Transverse colon (tissue), 4 donors: ENCODE data around the gene ELAVL1. TPM values are rescaled to one million over a fixed set of nuclear protein-coding genes. Genes with fewer than 3 reads are reported as not detected.

Experiments
- DNase-seq: peaks from one replicate; pipeline ENCODE4 v3.0.0-alpha.2; 2019
- H3K27ac ChIP-seq, 4 donors: fragments of 200-600 bp; sonication (generic); 2 replicates each; pipeline ENCODE4 v1.5.1; 2016 to 2018; ENCODE audit warnings: inconsistent platforms in 4 of 4
- H3K27me3 ChIP-seq: fragments of 200-600 bp; sonication (generic); 2 replicates; pipeline ENCODE4 v1.5.1; 2017; ENCODE audit warnings: inconsistent platforms
- H3K36me3 ChIP-seq, 4 donors: fragments of 200-600 bp; sonication (generic); 2 replicates each; pipeline ENCODE4 v1.5.1; 2017 to 2019; ENCODE audit warnings: inconsistent platforms in 4 of 4
- H3K4me1 ChIP-seq, 4 donors: fragments of 200-600 bp; sonication (generic); 2 replicates each; pipeline ENCODE4 v1.5.1; 2017 to 2020; ENCODE audit warnings: inconsistent platforms in 4 of 4
- H3K4me3 ChIP-seq, 4 donors: fragments of 200-600 bp; sonication (generic); 1 replicate in 1 of 4; 2 replicates in 3 of 4; pipeline versions ENCODE4 v1.5.1 to v1.6.1; 2017 to 2019; ENCODE audit warnings: inconsistent platforms in 4 of 4
- H3K9me3 ChIP-seq, 2 donors: fragments of 200-600 bp; sonication (generic); 2 replicates each; pipeline ENCODE4 v1.5.1; 2017 to 2019; ENCODE audit warnings: inconsistent platforms in 2 of 2
- EP300 ChIP-seq: sonication (generic); formaldehyde crosslinking; IDR thresholded peaks from one replicate; pipeline ENCODE4 v1.6.1; 2017; ENCODE audit warnings: antibody characterized with exemption, low read depth
- POLR2A ChIP-seq: fragments of 450-650 bp; IDR thresholded peaks from one replicate; pipeline ENCODE4 v1.6.1; 2016; ENCODE audit warnings: antibody characterized with exemption, mild to moderate bottlenecking, moderate library complexity
- POLR2AphosphoS5 ChIP-seq, 3 donors: sonication (generic); formaldehyde crosslinking; IDR thresholded peaks; one replicate each; pipeline ENCODE4 v1.6.1; 2016; ENCODE audit warnings: antibody characterized with exemption in 3 of 3
- WGBS, 2 donors: methylation state at CpG; one replicate each; pipeline ENCODE4 v1.1.5; 2018; ENCODE audit warnings: low coverage in 1 of 2; 5-methylcytosine and 5-hydroxymethylcytosine counted together
- in situ Hi-C, 4 donors: fragments of 200-750 bp; cut with MboI; loops; one replicate each; pipeline versions ENCODE4 v1.15.0 to v1.15.1; 2017; ENCODE audit warnings: low sequenced_read_pairs in 3 of 4, low pct_ligation_motif_present in 1 of 4, low pct_unique_long_range_greater_than_20kb in 1 of 4
- intact Hi-C: fragments of 100-400 bp; cut with DNase I; formaldehyde crosslinking; loops from one replicate; pipeline ENCODE4 v1.15.1; 2023; ENCODE audit warnings: low total_unique reads
- total RNA-seq, 4 donors: library from RNA; depleted of rRNA; stranded (reverse); fragments of >200 nt; gene quantifications; one replicate each; pipeline ENCODE4 v1.1.0, GENCODE V29; 2016
- TF ChIP-seq, protein P1 (sequence below), 5 experiments: fragments of 200-600 bp in 3 of 5; fragments of 450-650 bp in 2 of 5; sonication (generic) in 3 of 5; IDR thresholded peaks; 1 replicate in 2 of 5; 2 replicates in 3 of 5; pipeline ENCODE4 v1.5.1; 2016 to 2017; ENCODE audit warnings: antibody characterized with exemption in 5 of 5, inconsistent platforms in 3 of 5, mild to moderate bottlenecking in 2 of 5, moderate library complexity in 1 of 5

Gene ELAVL1
- total RNA-seq, 4 donors from 2014 or later = 11.9 to 101 (median 22.4) TPM

- TF ChIP-seq, protein P1, sequence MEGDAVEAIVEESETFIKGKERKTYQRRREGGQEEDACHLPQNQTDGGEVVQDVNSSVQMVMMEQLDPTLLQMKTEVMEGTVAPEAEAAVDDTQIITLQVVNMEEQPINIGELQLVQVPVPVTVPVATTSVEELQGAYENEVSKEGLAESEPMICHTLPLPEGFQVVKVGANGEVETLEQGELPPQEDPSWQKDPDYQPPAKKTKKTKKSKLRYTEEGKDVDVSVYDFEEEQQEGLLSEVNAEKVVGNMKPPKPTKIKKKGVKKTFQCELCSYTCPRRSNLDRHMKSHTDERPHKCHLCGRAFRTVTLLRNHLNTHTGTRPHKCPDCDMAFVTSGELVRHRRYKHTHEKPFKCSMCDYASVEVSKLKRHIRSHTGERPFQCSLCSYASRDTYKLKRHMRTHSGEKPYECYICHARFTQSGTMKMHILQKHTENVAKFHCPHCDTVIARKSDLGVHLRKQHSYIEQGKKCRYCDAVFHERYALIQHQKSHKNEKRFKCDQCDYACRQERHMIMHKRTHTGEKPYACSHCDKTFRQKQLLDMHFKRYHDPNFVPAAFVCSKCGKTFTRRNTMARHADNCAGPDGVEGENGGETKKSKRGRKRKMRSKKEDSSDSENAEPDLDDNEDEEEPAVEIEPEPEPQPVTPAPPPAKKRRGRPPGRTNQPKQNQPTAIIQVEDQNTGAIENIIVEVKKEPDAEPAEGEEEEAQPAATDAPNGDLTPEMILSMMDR (IDR thresholded peaks at IDR 0.05) = no peak
- TF ChIP-seq POLR2AphosphoS5 (IDR thresholded peaks at IDR 0.05) (no peak), POLR2A (no peak), EP300 (no peak)
- Histone ChIP-seq H3K4me1 (no peaks in the 10 kb centered on the region), H3K4me3 (no peak overlapping the region), H3K9me3 (no peaks in the 10 kb centered on the region), H3K36me3 (peaks cover 0 to 35% (median 5%) of the 10 kb centered on the region in 4 donors), H3K27me3 (no peaks in the 10 kb centered on the region), H3K27ac (no peak overlapping the region)
- intact Hi-C loops (loop anchor here (10.0 kb wide), 1 partner anchor 296 kb away; no protein-coding TSS in a partner anchor), in situ Hi-C loops (loop anchor here in 1 of 4 donors (25.0 kb wide), 1 partner anchor 278 kb away; no protein-coding TSS in a partner anchor)
- no peak for DNase-seq
- 69% methylated on average over 6 of the region's 6 CpGs for WGBS, 2 donors
Observed at GRCh38 chr19:7959211-7959610, 46.2 kb downstream of the ELAVL1 start.

DNA sequence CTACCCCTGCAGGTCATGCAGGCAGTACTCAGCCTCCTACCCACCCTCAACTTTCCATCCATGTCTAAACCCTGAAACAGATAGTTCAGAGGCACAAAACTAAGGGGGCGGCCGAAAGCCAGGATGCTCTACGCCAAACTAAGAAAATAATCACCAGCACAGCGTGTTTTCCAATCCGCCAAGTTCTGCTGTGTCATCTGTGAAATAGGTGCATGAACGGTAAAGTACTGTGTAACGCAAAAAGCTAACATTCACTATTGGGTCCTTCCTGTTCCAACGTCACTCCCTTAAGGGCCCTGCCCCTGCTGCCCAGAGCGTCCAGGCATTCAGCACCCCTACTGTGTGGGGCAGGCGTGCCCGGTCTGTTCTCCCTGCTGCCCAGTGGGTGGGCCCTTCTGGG is 49.7 kb downstream of the ELAVL1 start:
- TF ChIP-seq POLR2AphosphoS5 (IDR thresholded peaks at IDR 0.05) (no peak), POLR2A (no peak), EP300 (no peak)
- TF ChIP-seq, protein P1 (IDR thresholded peaks at IDR 0.05) = no peak
- peaks cover 0 to 6% (median 0%) of the 10 kb centered on the region in 4 donors for H3K36me3 ChIP-seq
- no peaks in the 10 kb centered on the region for H3K4me1 ChIP-seq
- WGBS, 2 donors = 91% methylated on average over 11 of the region's 11 CpGs; no CpG with 5 or more reads in 1 of the 2 donors
- H3K4me3 ChIP-seq = no peak overlapping the region
- in situ Hi-C loops = loop anchor here in 1 of 4 donors (25.0 kb wide), 1 partner anchor 282 kb away; no protein-coding TSS in a partner anchor
- no peak for DNase-seq
- H3K9me3 ChIP-seq = no peaks in the 10 kb centered on the region
- intact Hi-C loops = loop anchor here (10.0 kb wide), 1 partner anchor 299 kb away; no protein-coding TSS in a partner anchor
- no peak overlapping the region for H3K27ac ChIP-seq
- H3K27me3 ChIP-seq = no peaks in the 10 kb centered on the region

DNA sequence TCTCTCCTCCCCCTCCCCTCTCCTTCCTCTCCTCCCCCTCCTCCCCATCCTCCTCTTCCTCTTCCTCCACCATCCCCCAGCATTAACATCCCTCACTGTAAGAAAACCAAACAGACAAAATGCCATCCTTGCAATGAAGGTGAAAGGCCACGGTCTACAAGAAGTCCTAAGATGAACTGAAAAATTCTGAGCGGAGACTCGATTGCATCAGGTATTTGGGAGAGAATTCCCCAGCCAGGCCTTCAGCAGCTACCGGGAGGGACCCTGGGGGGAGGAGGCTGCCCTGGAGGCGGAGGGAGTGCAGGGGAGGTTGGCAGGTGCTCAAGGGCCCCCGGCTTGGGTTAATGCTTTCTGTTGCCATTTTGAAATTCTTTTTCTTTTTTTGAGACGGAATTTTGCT is 51.9 kb downstream of the ELAVL1 start:
- no peak overlapping the region for H3K4me3 ChIP-seq
- no peak overlapping the region for H3K27ac ChIP-seq
- TF ChIP-seq POLR2A (no peak), POLR2AphosphoS5 (IDR thresholded peaks at IDR 0.05) (no peak), EP300 (no peak)
- 82 to 95% methylated on average over 7 of the region's 7 CpGs for WGBS, 2 donors
- H3K4me1 ChIP-seq = no peaks in the 10 kb centered on the region
- H3K9me3 ChIP-seq = no peaks in the 10 kb centered on the region
- intact Hi-C loops (loop anchor here (10.0 kb wide), 1 partner anchor 301 kb away; no protein-coding TSS in a partner anchor), in situ Hi-C loops (loop anchor here in 1 of 4 donors (25.0 kb wide), 1 partner anchor 284 kb away; no protein-coding TSS in a partner anchor)
- no peak for DNase-seq
- no peaks in the 10 kb centered on the region for H3K36me3 ChIP-seq
- H3K27me3 ChIP-seq = no peaks in the 10 kb centered on the region

DNA sequence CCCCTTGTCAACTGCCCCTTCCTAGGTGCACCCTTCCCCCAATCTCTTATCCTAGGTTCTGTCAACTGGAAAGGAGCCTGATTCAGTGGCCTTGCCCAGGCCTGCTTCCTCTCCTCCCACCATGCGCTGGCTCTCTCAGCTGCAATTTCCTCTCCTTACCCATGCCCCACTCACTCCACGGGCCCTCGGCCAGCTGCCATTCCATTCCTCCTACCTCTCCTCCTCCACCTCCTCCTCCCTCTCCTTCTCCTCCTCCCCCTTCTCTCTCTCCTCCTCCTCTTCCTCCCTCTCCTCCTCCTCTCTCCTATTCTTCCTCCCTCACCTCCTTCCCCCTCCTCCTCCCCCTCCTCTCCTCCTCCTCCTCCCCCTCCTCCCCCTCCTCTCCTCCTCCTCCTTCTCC is 52.4 kb downstream of the ELAVL1 start:
- intact Hi-C loops (loop anchor here (10.0 kb wide), 1 partner anchor 302 kb away; no protein-coding TSS in a partner anchor), in situ Hi-C loops (loop anchor here in 1 of 4 donors (25.0 kb wide), 1 partner anchor 284 kb away; no protein-coding TSS in a partner anchor)
- TF ChIP-seq, protein P1 (IDR thresholded peaks at IDR 0.05) = no peak
- TF ChIP-seq POLR2AphosphoS5 (IDR thresholded peaks at IDR 0.05) (no peak), EP300 (no peak), POLR2A (no peak)
- Histone ChIP-seq H3K27me3 (no peaks in the 10 kb centered on the region), H3K4me1 (no peaks in the 10 kb centered on the region), H3K27ac (no peak overlapping the region), H3K36me3 (no peaks in the 10 kb centered on the region), H3K4me3 (no peak overlapping the region), H3K9me3 (no peaks in the 10 kb centered on the region)
- 10 to 25% methylated on average over 2 to 3 of the region's 3 CpGs for WGBS, 2 donors
- DNase-seq = no peak
